HG02623 (cell line): ENCODE measurements around the gene REM1.
"Not testable (repeated sequence)": the region's sequence is repeated elsewhere in the genome, so short reads cannot be mapped to it uniquely, and the experiment has no call there.

Source experiments
- ATAC-seq: cut with Tn5 transposase; IDR thresholded peaks from one replicate; pipeline ENCODE4 v1.9.1; 2021; ENCODE audit warnings: moderate library complexity; ENCODE audit not compliant: unreplicated experiment

REM1 gene

GRCh38 chr20:31474758-31475427 is at the start of gene REM1, which contains the start of gene DEFB124:
Gene REM1 (plus strand): TSS chr20:31475288. CDS start chr20:31476446, 1,158 bp downstream.
Gene DEFB124 (minus strand): TSS chr20:31475127. CDS start chr20:31473013, 2,114 bp downstream.
- no peak for ATAC-seq

- ATAC-seq = no peak
Observed at GRCh38 chr20:31425797-31426196, 49.3 kb upstream of the REM1 start.

GRCh38 chr20:31426891-31427551 is 48.1 kb upstream of the REM1 start:
- not testable (repeated sequence) for ATAC-seq

GRCh38 chr20:31427576-31427975 is 47.5 kb upstream of the REM1 start:
- not testable (repeated sequence) for ATAC-seq

GRCh38 chr20:31430568-31431115 is 44.4 kb upstream of the REM1 start:
- ATAC-seq = no peak

- ATAC-seq = no peak
Observed at GRCh38 chr20:31440012-31440659, 35.0 kb upstream of the REM1 start, which contains the start of gene DEFB123. Gene DEFB123 (plus strand): TSS chr20:31440632. CDS start chr20:31440699, 67 bp downstream.

- no peak for ATAC-seq
Observed at GRCh38 chr20:31446084-31446819, 28.8 kb upstream of the REM1 start.

- ATAC-seq = no peak
Observed at GRCh38 chr20:31449511-31450414, 25.3 kb upstream of the REM1 start.

- ATAC-seq = no peak
Observed at GRCh38 chr20:31452575-31452974, 22.5 kb upstream of the REM1 start.

- ATAC-seq = no peak
Observed at GRCh38 chr20:31454361-31454760, 20.7 kb upstream of the REM1 start.

- ATAC-seq = not testable (repeated sequence)
Observed at GRCh38 chr20:31470946-31471345, 4.1 kb upstream of the REM1 start.

- ATAC-seq = no peak
Observed at GRCh38 chr20:31472395-31473330, 2.4 kb upstream of the REM1 start.

GRCh38 chr20:31473331-31474096 is 1.6 kb upstream of the REM1 start:
- no peak for ATAC-seq

GRCh38 chr20:31474097-31474436 is 1.0 kb upstream of the REM1 start:
- peak; percentile 71 for ATAC-seq

- no peak for ATAC-seq
Observed at GRCh38 chr20:31475472-31476293, 595 bp downstream of the REM1 start.

- ATAC-seq = no peak
Observed at GRCh38 chr20:31476294-31476585, 1.2 kb downstream of the REM1 start.

GRCh38 chr20:31476643-31477215 is 1.6 kb downstream of the REM1 start:
- ATAC-seq = no peak
